ENCODE results near the gene PLEKHM1.
"Not testable (repeated sequence)": the region's sequence is repeated elsewhere in the genome, so short reads cannot be mapped to it uniquely, and the experiment has no call there.

DNA sequence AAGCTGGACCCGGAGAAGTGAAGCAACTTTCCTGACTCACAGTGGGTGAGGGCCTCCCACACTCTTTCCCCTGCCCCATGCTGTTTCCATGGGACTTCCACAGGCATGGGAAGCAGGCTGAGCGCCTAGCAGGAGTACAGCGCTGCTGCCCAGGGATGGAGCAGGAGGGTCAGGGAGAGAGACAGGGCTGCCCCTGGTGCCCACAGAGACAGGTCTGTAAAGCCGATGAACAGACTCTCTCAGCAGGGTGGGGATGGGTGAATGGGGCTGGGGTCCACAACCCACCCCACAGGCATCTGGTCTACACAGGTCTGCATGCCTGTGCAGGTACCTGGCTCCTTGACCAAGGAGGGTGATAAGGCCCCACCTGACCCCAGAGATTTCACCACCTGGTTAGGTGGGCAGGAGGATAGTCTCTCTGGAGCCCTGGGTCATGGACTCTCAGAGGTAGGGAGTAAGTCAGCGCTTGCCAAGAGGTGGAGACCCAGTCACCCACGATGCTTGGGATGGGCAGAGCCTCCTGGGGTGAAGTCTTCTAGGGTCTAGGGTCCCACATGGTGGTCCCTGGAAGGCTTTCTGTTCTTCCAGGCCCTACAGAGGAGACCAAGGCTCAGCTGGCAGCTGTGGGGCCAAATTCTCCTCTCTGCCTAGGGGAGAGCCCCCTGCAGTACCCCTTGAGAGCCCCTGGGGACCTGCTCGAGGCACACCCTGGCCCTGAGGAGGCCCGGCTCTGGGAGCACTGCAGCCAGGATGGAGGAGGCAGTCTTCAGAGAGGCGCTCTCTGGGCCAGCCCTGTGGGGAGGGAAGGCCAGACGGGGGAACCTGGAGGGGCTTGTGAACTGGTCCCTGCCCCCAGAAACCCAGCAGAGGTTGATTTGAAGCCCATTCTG, 46.9 kb downstream of the PLEKHM1 start:
- TF ChIP-seq, protein P1, sequence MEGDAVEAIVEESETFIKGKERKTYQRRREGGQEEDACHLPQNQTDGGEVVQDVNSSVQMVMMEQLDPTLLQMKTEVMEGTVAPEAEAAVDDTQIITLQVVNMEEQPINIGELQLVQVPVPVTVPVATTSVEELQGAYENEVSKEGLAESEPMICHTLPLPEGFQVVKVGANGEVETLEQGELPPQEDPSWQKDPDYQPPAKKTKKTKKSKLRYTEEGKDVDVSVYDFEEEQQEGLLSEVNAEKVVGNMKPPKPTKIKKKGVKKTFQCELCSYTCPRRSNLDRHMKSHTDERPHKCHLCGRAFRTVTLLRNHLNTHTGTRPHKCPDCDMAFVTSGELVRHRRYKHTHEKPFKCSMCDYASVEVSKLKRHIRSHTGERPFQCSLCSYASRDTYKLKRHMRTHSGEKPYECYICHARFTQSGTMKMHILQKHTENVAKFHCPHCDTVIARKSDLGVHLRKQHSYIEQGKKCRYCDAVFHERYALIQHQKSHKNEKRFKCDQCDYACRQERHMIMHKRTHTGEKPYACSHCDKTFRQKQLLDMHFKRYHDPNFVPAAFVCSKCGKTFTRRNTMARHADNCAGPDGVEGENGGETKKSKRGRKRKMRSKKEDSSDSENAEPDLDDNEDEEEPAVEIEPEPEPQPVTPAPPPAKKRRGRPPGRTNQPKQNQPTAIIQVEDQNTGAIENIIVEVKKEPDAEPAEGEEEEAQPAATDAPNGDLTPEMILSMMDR (IDR thresholded peaks at IDR 0.05), result not testable (repeated sequence)
- TF ChIP-seq ZFX (IDR thresholded peaks at IDR 0.05; ENCODE audit: borderline replicate concordance), result not testable (repeated sequence)
